Aorta (tissue), 5 donors: ENCODE data around the gene MCM7. TPM values are rescaled to one million over a fixed set of nuclear protein-coding genes. Genes with fewer than 3 reads are reported as not detected.
A peak's percentile ranks its signal among the peaks of the same experiment; 100 is the strongest.
"Not testable (repeated sequence)": the region's sequence is repeated elsewhere in the genome, so short reads cannot be mapped to it uniquely, and the experiment has no call there.

ENCODE experiments used
- ATAC-seq: fragments of 200-7000 bp; cut with Tn5 transposase; one replicate; pipeline ENCODE4 v1.9.1; 2022; ENCODE audit warnings: moderate library complexity; ENCODE audit not compliant: low FRiP score
- DNase-seq, 2 donors: peaks; one replicate each; pipeline ENCODE4 v3.0.0-alpha.2; 2020
- H3K27ac ChIP-seq, 2 donors: one replicate each; pipeline ENCODE4 v1.5.1; 2013; ENCODE audit warnings: low read length in 2 of 2, mild to moderate bottlenecking in 2 of 2, moderate library complexity in 2 of 2, control low read depth in 1 of 2, inconsistent platforms in 1 of 2, low read depth in 1 of 2
- H3K27me3 ChIP-seq, 2 donors: one replicate each; pipeline ENCODE4 v1.6.1; 2013; ENCODE audit warnings: control low read depth in 1 of 2, low read length in 1 of 2, mild to moderate bottlenecking in 1 of 2, moderate library complexity in 1 of 2; ENCODE audit not compliant: insufficient read depth in 2 of 2, control insufficient read depth in 1 of 2
- H3K36me3 ChIP-seq, 2 donors: one replicate each; pipeline ENCODE4 v1.6.1; 2013; ENCODE audit warnings: control low read depth in 1 of 2, low read length in 1 of 2, mild to moderate bottlenecking in 1 of 2; ENCODE audit not compliant: insufficient read depth in 2 of 2, control insufficient read depth in 1 of 2
- H3K4me1 ChIP-seq, 2 donors: one replicate each; pipeline ENCODE4 v1.6.1; 2013; ENCODE audit warnings: low read length in 2 of 2, control low read depth in 1 of 2, mild to moderate bottlenecking in 1 of 2, moderate library complexity in 1 of 2; ENCODE audit not compliant: insufficient read depth in 2 of 2, control insufficient read depth in 1 of 2
- H3K4me3 ChIP-seq, 2 donors: one replicate each; pipeline ENCODE4 v1.5.1; 2013; ENCODE audit warnings: low read length in 2 of 2, control low read depth in 1 of 2, mild to moderate bottlenecking in 1 of 2
- H3K9me3 ChIP-seq: one replicate; pipeline ENCODE4 v1.6.1; 2013; ENCODE audit warnings: mild to moderate bottlenecking, low read length; ENCODE audit not compliant: control insufficient read depth
- WGBS, 2 donors: extraction: QIAGEN DNeasy Blood & Tissue Kit; methylation state at CpG; one replicate each; pipeline ENCODE4 v1.1.7; 2013; 5-methylcytosine and 5-hydroxymethylcytosine counted together
- intact Hi-C, 2 donors: fragments of 100-400 bp; cut with DNase I; formaldehyde crosslinking; loops; one replicate each; pipeline versions ENCODE4 v1.14.2 to v1.15.0; 2022
- long read RNA-seq, 2 donors: library from polyadenylated mRNA; unstranded; transcript quantifications; one replicate each; pipeline ENCODE4 v2.0.0, GENCODE V29; 2020 to 2021
- polyA plus RNA-seq, 2 donors: library from polyadenylated mRNA; stranded (reverse); fragments of 200-250 nt; gene quantifications; one replicate each; pipeline ENCODE4 v1.2.3, GENCODE V29; 2013
- total RNA-seq, 2 donors: library from RNA; stranded (reverse); fragmentation: NEBNext Ultra II Directional; extraction: Animal tissue kit (Norgen Biotek cat#: 25700); gene quantifications; one replicate each; pipeline ENCODE4 v1.2.1, GENCODE V29; 2021
- donor health status: healthy with polysubstance abuse.
- donor health status: Bipolar disorder and iron deficiency.
- donor health status: DM: no; HTN: no; CAD: no.
- donor health status: DM: no; HTN: no; CAD: no.
- donor health status: DM: yes; HTN: yes; CAD: no.

Gene MCM7
- total RNA-seq (10 to 100 TPM; 27.1 to 45.8 TPM), polyA plus RNA-seq (10 to 100 TPM; 47.2 to 90.8 TPM)
- long read RNA-seq, donor 1, transcript MCM7-201 (15 exons, 2,957 nt), result major isoform, 42 of 73 reads
- long read RNA-seq, donor 1, partial matches to known transcripts, result 13 of 73 reads
- long read RNA-seq, donor 1, other reads (novel, unspliced or antisense), result 18 of 73 reads
- long read RNA-seq, donor 2, transcript MCM7-201 (15 exons, 2,957 nt), result major isoform, 5 of 22 reads
- long read RNA-seq, donor 2, partial matches to known transcripts, result 12 of 22 reads
- long read RNA-seq, donor 2, other reads (novel, unspliced or antisense), result 5 of 22 reads

GRCh38 chr7:100101016-100101862, at the start of gene MCM7, which contains the start of gene AP4M1:
Gene MCM7, minus strand, starts transcription at chr7:100101397. Its CDS starts 103 bp downstream, at chr7:100101294.
Gene AP4M1, plus strand, starts transcription at chr7:100101643. Its CDS starts 72 bp downstream, at chr7:100101715.
- DNase-seq (peak; percentile 99 to 100), ATAC-seq (peak; percentile 97)
- Histone ChIP-seq H3K27me3 (no peaks in the 10 kb centered on the region), H3K27ac (peak within 1 kb of the TSS in 1 of 2 donors; percentile 49), H3K36me3 (peaks cover 0 to 4% of the 10 kb centered on the region in 2 donors), H3K9me3 (no peaks in the 10 kb centered on the region), H3K4me1 (no peaks in the 10 kb centered on the region), H3K4me3 (peak within 1 kb of the TSS; percentile 81 to 88)
- WGBS, 2 donors, result 0 to 1% methylated on average over 71 to 80 of the region's 80 CpGs
- intact Hi-C loops, result loop anchor here in 1 of 2 donors (2.0 kb wide), 2 partner anchors 18 to 26 kb away; partner anchors contain the start of genes CNPY4, MBLAC1 and TAF6

GRCh38 chr7:100148559-100149328, 47.5 kb upstream of the MCM7 start, which contains the start of gene LAMTOR4:
Gene LAMTOR4, plus strand, starts transcription at chr7:100148918. Its CDS starts 55 bp downstream, at chr7:100148973.
- H3K27ac ChIP-seq, result peak within 1 kb of the TSS in 1 of 2 donors; percentile 28
- H3K9me3 ChIP-seq, result no peaks in the 10 kb centered on the region
- peak within 1 kb of the TSS; percentile 42 to 63 for H3K4me3 ChIP-seq
- 0 to 1% methylated on average over 45 to 46 of the region's 46 CpGs for WGBS, 2 donors
- no peaks in the 10 kb centered on the region for H3K27me3 ChIP-seq
- H3K36me3 ChIP-seq, result no peaks in the 10 kb centered on the region
- peak; percentile 99 for DNase-seq
- ATAC-seq, result peak; percentile 99
- intact Hi-C loops, result no loop called here
- no peaks in the 10 kb centered on the region for H3K4me1 ChIP-seq

- H3K4me3 ChIP-seq, result peak overlapping the region; percentile 3 to 13
- DNase-seq (no peak), ATAC-seq (peak; percentile 2)
- H3K27me3 ChIP-seq, result no peaks in the 10 kb centered on the region
- 5 to 9% methylated on average over 14 of the region's 14 CpGs for WGBS, 2 donors
- H3K4me1 ChIP-seq, result no peaks in the 10 kb centered on the region
- no peaks in the 10 kb centered on the region for H3K9me3 ChIP-seq
- intact Hi-C loops, result no loop called here
- peak overlapping the region in 1 of 2 donors; percentile 28 for H3K27ac ChIP-seq
- H3K36me3 ChIP-seq, result no peaks in the 10 kb centered on the region
These were observed 47.0 kb upstream of the MCM7 start for GRCh38 chr7:100148225-100148558.

DNA sequence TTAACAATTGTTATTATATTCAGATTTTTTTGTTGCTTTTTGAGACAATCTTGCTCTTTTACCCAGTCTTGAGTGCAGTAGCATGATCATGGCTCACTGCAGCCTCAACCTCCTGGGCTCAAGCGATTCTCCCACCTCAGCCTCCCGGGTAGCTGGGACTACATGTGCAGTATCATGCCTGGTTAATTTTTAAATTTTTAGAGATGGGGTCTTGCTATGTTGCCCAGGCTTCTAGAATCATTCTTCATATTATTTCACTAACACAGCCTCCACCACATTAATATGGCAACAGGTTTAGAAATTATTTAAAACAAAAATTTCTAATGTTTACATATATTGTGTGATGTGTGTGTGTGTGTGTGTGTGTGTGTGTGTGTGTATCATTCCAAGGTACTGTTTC, 46.1 kb upstream of the MCM7 start:
- 88 to 96% methylated on average over 2 of the region's 2 CpGs for WGBS, 2 donors
- intact Hi-C loops, result no loop called here
- H3K4me3 ChIP-seq, result no peak overlapping the region
- no peak overlapping the region for H3K27ac ChIP-seq
- DNase-seq, result no peak
- H3K9me3 ChIP-seq, result no peaks in the 10 kb centered on the region
- no peaks in the 10 kb centered on the region for H3K4me1 ChIP-seq
- H3K36me3 ChIP-seq, result no peaks in the 10 kb centered on the region
- H3K27me3 ChIP-seq, result no peaks in the 10 kb centered on the region
- no peak for ATAC-seq

DNA sequence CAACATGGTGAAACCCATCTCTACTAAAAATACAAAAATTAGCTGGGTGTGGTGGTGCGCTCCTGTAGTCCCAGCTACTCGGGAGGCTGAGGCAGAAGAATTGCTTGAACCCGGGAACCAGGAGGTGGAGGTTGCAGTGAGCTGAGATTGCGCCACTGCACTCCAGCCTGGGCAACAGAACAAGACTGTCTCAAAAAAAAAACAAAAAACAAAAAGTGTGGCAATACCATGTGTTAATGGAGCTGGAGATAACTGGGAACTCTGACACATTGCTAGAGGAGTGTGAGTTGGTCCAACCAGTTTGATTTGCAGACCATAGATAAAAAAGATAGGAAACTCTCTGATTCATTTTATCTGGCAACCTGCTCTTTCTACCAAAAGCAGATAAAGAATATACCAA, 45.2 kb upstream of the MCM7 start:
- H3K9me3 ChIP-seq, H3K27ac ChIP-seq, intact Hi-C loops, H3K36me3 ChIP-seq, DNase-seq, H3K27me3 ChIP-seq, ATAC-seq, H3K4me1 ChIP-seq, H3K4me3 ChIP-seq: not testable (repeated sequence)
- WGBS, 2 donors, result 85 to 86% methylated on average over 4 of the region's 4 CpGs

GRCh38 chr7:100142461-100142860, 41.3 kb upstream of the MCM7 start:
- no peak overlapping the region for H3K4me3 ChIP-seq
- 91 to 95% methylated on average over 3 of the region's 3 CpGs for WGBS, 2 donors
- intact Hi-C loops, result no loop called here
- no peaks in the 10 kb centered on the region for H3K9me3 ChIP-seq
- no peaks in the 10 kb centered on the region for H3K36me3 ChIP-seq
- DNase-seq (no peak), ATAC-seq (no peak)
- H3K27me3 ChIP-seq, result no peaks in the 10 kb centered on the region
- no peaks in the 10 kb centered on the region for H3K4me1 ChIP-seq
- H3K27ac ChIP-seq, result no peak overlapping the region

DNA sequence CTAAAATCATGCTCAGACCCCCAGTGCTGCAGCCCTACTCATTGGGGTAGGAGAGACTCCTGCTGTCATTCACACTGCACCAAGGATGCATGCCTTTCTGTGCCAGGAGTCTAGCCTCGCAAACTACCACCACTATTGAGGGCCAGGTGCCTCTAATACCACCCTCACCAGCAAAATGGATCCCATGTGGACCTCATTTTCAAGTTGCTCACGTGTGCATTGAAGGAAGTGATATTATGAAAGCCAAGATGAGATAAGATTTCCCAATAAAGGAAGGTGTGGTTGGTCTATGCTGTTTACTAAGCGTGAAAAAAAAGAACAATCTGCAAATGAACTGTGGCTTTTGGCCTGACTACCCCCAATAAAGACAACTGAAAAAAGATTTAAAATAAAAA, 40.4 kb upstream of the MCM7 start:
- H3K27ac ChIP-seq, result no peak overlapping the region
- H3K4me1 ChIP-seq, result no peaks in the 10 kb centered on the region
- ATAC-seq (no peak), DNase-seq (no peak)
- intact Hi-C loops, result no loop called here
- H3K27me3 ChIP-seq, result no peaks in the 10 kb centered on the region
- H3K9me3 ChIP-seq, result no peaks in the 10 kb centered on the region
- 72 to 78% methylated on average over 3 of the region's 3 CpGs for WGBS, 2 donors
- H3K4me3 ChIP-seq, result no peak overlapping the region
- no peaks in the 10 kb centered on the region for H3K36me3 ChIP-seq
